GM19043 (cell line): ENCODE data around the gene GNA12.

Source experiments
- ATAC-seq: cut with Tn5 transposase; IDR thresholded peaks from one replicate; pipeline ENCODE4 v1.9.1; 2021; ENCODE audit warnings: low read depth; ENCODE audit not compliant: unreplicated experiment

Gene GNA12

DNA sequence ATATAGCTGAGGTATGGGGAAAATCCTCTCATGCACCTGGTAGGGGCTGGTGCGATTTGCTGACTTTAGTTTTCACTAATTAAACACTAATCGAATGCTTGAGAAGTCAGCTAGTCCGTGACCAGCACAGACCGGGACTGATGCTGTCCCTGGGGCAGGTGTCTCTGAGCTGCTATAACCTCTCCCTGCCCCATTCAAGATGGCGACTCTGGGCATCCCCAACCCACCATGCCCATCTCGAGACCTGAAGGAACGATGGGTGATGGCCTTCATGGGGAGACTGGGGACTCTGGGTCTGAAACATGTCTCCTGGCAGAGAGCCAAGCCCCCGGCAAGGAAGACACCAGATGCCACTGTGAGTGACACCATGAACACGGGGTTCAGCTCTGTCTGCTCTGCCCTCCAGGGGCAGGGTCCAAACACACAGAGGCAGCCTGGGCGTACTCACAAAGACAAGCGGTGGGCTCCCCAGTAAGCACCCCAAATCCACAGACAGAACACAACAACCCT, 57.4 kb downstream of the GNA12 start:
- no peak for ATAC-seq

DNA sequence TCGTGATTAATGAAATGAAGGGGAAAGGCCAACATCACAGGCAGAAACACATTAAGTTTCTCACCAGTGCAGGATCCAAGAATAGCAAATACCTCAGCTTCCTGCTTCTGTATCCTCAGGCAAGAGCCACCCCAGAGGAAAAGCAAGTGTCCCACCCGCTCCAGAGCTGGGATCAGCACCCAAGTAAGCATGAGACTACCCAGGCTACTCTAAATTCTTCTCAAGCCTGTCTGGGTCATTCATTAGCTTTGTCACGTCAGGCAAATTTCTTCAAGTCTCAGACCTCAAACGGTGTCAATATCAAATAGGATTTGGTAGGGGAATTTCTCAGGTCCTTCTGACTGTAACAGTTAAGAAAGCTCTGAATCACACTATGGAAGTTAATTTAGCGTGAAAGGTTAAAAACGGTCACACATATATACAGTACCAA, 59.0 kb downstream of the GNA12 start:
- peak; percentile 88 for ATAC-seq

DNA sequence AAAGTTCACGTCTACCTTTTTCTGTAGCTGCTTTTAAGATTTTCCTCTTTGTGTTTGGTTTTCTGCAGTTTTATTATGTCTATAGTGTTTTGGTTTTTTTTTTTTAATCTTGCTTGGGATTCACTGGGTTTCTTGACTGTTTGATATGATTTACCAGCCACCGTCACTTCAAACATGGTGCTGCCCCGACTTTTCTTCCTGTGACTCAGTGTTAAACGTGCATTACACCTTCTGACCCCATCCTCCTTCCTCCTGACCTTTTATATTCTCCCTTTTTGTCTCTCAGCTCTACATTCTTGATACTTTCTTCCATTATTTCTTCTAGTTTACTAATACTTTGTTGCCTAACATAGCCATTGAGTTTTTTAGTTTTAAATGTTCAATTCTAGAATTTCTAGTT, 61.5 kb downstream of the GNA12 start:
- ATAC-seq, result no peak

DNA sequence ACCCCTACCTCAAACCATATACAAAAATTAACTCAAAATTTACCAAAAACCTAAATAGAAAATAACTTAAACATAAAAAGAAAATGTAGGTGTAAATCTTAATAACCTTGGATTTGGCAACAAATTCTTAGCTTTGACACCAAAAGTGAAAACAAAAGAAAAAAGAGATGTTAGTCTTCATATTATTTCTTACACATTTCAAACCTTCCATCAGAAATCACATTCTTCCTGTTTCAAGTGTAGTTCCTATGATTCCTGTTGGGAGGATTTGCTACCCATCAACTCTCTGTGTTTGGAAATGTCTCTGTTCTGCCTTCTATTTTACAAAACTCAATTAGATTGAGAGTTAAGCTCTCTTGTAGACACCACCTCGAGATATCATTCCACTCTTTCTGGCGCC, 62.0 kb downstream of the GNA12 start:
- ATAC-seq, result no peak

DNA sequence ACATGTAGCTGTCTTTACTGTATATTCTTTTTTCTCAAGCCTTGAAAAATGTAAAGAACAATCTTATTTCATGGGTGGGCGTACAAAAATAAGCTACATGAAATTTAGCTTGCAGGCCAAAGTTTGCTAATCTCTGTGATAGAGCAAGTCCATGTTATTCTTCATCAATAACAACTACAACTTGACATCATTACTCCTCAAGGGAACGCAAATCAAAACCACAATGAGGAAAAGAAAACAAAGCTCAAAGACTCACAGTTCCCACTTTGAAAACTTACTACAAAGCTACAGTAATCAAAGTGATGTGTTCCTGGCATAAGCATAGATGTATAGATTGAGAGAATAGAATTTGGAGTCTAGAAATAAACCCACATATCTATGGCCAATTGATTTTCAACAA, 62.5 kb downstream of the GNA12 start:
- no peak for ATAC-seq

DNA sequence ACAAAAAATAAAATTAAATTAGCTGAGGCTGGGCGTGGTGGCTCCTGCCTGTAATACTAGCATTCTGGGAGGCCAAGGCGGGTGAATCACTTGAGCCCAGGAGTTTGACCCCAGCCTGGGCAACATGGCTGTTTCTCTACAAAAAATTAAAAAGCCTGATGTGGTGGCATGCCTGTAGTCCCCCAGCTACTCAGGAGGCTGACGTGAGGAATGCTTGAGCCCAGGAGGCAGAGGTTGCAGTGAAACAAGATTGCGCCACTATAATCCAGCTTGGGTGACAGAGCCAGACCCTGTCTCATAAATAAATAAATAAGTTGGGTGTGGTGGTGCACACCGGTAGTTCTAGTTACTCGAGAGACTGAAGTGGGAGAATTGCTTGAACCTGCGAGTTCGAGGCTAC, 65.1 kb downstream of the GNA12 start:
- ATAC-seq, result no peak

DNA sequence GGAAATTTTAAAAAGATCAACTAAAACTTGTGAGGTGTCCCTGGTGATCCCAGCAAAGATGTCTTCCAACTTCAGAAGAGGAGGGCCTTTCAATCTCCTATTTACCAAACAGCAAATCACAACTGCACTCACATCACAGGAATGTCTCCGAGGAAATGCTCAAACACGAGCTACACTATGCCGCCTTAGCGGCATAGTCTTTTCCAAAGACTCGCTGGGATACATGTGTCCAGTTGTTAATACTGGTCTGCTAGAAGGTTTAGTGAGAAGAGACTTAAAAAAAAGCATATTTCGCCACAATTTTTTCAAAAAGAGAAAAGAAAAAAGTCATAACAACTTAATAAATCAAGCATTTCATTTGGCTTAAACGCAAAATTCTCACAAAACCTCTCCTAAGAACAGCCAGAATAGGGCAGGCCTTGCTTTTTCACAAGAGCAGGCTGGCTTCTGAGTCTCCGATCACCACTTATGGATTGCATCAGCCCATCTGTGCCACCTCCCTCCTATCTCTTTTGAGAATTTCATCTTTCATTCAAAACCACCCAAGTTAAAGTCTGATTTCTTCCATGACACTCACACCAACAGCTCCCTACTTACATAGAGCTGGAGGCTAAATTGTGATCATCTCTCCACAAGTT, 66.1 kb downstream of the GNA12 start:
- no peak for ATAC-seq

DNA sequence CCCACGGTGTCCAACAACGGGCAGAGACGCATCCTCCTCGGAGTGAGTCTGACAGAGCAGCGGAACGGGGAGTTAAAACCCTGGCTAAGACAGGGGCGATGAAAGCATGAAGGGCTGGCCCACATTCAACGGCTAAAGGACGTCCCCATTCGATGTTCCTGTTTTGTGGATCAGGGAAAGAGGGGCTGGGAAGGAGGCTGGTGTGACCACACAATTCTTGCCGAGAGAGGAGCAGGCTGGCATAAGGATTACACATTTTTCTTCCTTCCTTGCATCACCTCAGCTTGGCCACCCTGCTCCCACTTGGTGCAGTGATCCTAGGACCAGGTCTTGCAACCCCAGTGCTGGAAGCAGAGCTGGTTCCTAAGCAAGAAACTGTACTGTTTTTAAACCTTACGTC, 67.7 kb downstream of the GNA12 start:
- no peak for ATAC-seq

DNA sequence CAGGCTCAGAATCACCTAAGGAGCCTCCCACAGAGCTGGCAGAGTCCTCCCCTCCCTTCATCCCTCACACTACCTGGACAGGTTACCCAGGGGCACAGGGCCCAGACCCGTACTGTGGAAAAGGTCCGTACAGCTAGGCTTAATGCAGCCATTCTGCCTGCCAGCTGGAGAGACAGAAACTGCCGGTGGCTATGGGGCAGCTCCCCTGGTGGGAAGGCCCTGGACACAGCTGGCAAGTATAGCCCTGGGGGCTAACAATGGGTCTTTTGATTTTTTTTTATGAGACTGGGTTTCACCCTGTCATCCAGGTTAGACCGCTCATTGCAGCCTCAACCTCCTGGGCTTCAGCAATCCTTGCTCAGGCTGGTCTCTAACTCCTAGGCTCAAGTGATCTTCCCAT, 68.3 kb downstream of the GNA12 start:
- ATAC-seq, result no peak

DNA sequence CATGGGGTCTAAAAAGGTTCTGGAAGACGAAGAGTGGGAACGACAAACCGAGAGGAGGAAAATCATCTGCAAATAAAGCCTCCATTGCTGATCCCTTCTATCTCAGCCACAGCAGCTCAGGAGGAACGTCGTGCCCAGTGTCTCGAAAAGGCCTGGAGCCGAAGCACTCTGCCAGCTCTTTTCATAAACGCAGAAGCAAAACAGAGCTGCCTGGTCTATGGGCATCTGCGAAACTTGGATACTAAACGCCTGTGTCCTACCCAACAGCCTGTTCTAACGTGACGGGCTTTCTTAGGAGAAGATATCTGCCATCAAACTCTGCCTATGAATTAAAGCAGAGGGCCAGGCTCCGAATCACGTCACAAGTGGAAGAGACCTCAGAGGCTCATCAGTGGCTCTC, 68.7 kb downstream of the GNA12 start:
- ATAC-seq, result no peak

DNA sequence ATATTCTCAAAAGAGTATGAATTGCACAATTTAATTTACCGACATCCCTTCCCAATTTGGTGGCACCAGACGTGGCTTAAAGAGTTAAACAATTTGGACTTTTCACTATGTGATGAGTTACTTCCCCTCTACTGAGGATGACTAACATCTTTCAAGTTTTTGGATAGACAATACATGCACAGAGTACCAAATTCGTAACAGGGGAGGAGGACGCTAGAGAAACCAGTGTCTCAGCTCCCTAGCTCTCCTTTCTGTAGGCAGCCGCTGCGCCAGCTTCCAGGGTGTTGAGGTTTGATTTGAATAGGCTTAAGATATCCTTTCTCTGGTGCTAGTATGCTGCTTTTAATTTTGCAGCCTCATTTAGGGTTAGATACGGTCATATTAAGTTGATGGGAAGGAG, 69.2 kb downstream of the GNA12 start:
- ATAC-seq, result no peak

DNA sequence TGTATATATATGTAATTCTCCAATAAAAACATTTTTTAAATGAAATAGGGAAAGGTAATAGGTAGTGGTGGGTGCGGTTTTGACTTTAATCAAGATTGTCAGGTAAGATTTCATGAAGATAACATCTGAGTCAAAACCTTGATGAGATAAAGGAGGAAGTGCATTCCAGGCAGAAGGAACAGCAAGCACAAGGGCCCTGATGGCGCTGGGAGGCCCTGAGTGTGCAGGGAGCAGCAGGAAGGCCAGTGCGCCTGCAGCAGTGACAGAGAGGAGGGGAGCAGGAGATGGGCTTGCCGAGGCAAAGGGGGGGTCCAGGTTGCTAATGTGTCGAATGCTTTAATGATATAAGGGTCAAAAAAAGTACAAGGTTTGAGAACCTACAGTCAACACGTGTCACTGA, 69.8 kb downstream of the GNA12 start:
- no peak for ATAC-seq

DNA sequence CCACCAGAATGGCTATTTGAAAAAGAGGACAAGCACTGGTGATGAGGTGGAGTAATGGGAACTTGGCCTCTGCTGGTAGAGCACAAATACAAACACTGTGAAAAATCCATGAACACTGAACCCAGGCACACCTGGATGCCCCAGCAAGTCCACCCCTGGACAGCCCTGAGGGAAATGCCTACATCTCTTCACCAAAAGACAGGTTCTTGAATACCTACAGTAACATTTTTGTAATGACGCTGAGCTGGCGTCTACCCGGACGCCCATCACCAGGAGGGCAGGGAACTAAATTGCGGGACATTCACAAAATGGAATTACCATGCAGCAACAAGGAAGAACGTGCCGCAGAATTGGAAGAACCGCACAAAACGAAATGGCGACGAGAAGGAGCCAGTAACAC, 70.5 kb downstream of the GNA12 start:
- ATAC-seq, result no peak

DNA sequence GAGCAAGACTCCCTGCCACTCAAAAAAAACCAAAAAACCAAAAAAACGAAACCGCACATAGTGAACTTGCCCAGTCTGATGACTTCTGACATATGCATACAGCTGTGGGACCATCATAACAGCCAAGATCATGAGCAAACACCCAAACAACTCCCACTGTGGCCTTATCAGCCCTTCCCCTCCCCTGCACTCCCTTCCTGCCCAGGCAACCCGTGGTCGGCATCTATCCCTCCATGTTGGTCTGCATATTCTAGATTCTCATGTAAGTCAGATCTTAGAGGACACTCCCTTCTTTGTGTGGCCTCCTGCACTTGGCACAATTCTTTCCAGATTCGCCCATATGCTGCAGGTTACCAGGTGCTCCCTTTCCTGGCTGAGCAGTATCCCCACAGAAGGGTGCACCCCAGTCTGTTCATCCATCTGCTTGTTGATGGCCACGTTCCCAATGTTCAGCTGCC, 72.8 kb downstream of the GNA12 start:
- no peak for ATAC-seq

DNA sequence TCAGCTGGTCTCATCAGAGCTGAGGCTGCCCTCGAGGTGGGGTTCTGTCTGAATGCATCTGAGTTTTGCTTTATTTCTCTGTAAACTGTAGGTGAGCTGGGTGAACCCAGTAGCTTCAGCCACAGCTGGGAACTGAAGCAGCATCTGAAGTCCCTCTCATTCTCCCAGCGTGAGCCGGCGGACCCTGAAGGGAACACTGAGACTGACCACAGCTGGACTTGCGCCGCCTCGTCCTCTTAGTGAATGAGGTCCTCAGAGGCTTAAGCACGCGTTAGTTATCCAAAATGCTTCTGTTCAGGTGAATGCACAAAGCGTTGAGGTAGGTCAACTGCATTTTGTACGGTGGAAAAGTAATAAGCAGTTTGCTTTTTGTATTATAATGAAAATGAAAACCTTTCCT, 79.5 kb downstream of the GNA12 start:
- ATAC-seq, result no peak

DNA sequence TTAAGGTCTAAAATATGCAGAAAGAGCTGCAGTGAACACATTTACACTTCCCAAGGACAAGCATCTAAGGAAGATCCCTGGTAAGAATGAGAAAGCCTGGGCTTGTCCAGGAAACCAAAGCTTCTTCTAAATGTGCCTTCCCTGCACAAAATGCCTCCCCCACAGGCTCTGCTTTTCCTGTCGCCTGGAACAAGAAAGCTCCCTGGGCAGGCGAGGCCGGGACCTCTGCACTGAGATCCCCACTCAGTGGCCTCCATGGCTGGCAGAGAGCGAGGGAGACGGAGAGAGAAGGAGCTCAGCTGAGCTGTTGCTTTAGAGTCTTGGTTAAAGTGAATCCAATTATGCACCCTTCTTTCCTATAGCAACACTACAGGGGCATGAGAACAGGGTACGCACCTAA, 80.5 kb downstream of the GNA12 start:
- ATAC-seq, result no peak

DNA sequence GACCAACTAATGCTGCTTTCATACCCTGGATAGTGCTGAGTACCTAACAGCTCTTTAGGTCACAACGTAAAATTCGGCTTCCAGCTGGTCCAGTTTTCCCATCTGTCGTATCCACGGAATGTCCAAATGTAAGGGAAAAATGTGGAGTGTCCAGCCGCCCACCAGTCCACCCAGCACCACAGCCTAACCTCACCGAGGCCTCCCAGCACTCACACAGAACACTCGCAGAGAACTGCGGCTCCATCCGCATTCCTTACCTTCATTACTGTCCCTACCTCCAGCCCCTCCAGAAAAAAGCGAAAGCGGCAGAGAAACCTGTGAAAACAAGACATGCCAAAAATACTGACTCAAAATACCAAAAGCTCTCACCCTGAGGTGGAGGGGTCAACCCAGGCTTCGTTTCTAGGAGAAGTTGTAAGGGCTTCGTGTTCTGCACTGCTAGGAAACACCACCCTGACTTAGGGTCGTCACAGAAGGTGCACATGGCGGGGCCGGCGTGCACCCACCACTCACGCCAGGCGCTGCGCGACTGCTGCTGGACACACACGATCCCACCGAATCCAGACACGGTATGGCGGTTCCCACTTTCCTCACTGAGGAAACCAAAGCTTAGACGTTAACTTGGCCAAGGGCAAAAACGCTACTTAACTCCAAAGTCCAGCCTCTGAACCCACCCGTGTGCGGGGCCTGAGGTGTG, 82.2 kb downstream of the GNA12 start:
- ATAC-seq, result no peak

DNA sequence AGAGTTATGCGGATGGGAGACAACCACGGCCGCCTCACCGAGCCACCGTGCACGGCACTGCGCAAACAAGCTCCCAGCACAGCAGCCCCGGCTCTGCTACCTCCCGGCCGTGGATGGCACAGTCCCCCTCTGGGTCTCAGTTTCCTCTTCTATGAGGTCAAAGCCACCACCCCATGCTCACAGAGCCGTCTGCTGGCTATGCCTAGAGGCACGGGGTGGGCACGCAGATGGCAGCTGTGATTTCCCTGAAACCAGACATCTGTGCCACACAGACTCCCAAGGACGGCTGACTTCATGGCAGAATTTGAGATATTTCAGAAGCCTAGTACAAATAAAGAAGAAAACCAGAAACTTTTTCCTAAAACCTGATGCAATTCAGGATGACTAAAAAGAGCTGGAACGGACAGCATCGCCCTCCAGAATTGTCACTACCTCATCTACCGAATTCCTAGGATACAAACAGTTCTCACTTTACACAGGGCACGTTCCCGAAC, 82.9 kb downstream of the GNA12 start:
- no peak for ATAC-seq

DNA sequence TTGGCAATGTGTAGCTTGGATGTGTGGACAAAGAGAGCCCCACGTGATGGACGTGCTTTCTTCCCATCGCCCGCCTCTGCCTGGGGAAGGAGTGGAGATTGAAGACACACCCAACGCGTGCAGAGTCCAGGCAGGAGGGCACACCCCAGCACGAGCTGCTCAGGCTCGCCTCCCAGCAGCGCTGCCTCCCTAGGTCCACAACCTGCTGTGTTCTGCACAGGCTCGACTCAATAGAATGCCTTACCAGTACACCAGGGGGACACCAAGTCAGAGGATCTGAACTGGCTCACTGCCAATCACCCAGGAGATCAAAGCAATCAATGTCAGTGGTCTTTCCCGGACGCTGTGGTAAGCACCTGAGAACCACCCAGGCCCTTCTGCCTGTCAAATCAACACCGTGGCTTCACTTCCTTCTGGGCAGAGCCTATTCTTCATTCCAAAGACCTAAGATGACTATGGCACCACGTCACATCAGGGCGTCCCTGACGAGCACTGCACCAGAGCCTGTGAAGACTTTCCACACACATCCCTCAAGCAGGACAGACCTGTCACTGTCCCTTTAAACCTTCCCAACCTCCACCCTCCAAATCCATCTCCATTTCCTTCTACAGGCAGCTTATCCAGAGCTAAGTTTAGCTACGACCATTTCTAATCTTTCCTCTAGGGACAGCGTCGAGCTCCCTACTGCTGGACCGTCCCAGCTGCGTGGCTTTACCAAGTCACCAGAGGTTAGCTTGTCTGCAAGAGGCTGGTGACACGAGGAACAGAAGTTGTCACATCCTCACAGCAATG, 83.8 kb downstream of the GNA12 start:
- no peak for ATAC-seq

DNA sequence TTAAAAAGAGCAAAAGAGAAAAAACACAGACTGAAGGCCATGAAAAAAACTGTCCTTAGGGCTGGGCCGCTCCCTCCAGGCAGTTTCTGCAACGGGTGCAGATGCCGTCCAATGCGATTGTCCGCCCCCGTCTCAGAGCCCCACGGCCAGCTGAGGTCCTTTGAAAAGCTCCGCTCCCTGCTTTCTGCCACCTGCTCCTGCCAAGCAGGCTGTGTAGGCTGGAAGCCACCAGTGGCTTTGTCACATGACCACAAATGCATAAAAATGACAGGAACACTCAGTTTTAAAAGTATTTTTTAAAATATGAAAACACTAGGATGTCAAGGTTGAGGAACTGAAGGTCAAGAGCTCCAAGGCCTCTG, 84.4 kb downstream of the GNA12 start:
- no peak for ATAC-seq
